HK-2 (cell line): Measurements from ENCODE around the gene BRD1.
"Not testable (repeated sequence)": the region's sequence is repeated elsewhere in the genome, so short reads cannot be mapped to it uniquely, and the experiment has no call there.

Experiments used
- DNase-seq: peaks from one replicate; pipeline ENCODE4 v3.0.0-alpha.2; 2018; ENCODE audit not compliant: unreplicated experiment

The BRD1 gene

GRCh38 chr22:49853981-49854831 is 26.5 kb upstream of the BRD1 start:
- peak; percentile 31 for DNase-seq

GRCh38 chr22:49852898-49853894 is 25.5 kb upstream of the BRD1 start, which contains the start of gene ZBED4:
Gene ZBED4 (plus strand): TSS chr22:49853844. CDS start chr22:49883663, 29,819 bp downstream.
- peak; percentile 97 for DNase-seq

- not testable (repeated sequence) for DNase-seq
These were observed 24.9 kb upstream of the BRD1 start for GRCh38 chr22:49852568-49852897.

GRCh38 chr22:49850959-49851802 is 23.5 kb upstream of the BRD1 start:
- DNase-seq, result no peak

GRCh38 chr22:49850021-49850911 is 22.6 kb upstream of the BRD1 start:
- no peak for DNase-seq

GRCh38 chr22:49849161-49850020 is 21.7 kb upstream of the BRD1 start:
- no peak for DNase-seq

GRCh38 chr22:49848690-49849160 is 21.1 kb upstream of the BRD1 start:
- no peak for DNase-seq

- no peak for DNase-seq
These were observed 20.3 kb upstream of the BRD1 start for GRCh38 chr22:49847751-49848689.

- no peak for DNase-seq
These were observed 18.2 kb upstream of the BRD1 start for GRCh38 chr22:49845666-49846459.

GRCh38 chr22:49845241-49845640 is 17.6 kb upstream of the BRD1 start:
- no peak for DNase-seq

GRCh38 chr22:49838771-49839717 is 11.4 kb upstream of the BRD1 start:
- no peak for DNase-seq

- DNase-seq, result no peak
These were observed 5.8 kb upstream of the BRD1 start for GRCh38 chr22:49833340-49834007.

GRCh38 chr22:49829044-49829853 is 1.6 kb upstream of the BRD1 start:
- DNase-seq, result no peak

- DNase-seq, result no peak
These were observed 909 bp upstream of the BRD1 start for GRCh38 chr22:49828599-49828965.

- no peak for DNase-seq
These were observed 311 bp downstream of the BRD1 start for GRCh38 chr22:49827271-49827852.
